Measurements from ENCODE around the gene ESYT2.

ESYT2 gene

DNA sequence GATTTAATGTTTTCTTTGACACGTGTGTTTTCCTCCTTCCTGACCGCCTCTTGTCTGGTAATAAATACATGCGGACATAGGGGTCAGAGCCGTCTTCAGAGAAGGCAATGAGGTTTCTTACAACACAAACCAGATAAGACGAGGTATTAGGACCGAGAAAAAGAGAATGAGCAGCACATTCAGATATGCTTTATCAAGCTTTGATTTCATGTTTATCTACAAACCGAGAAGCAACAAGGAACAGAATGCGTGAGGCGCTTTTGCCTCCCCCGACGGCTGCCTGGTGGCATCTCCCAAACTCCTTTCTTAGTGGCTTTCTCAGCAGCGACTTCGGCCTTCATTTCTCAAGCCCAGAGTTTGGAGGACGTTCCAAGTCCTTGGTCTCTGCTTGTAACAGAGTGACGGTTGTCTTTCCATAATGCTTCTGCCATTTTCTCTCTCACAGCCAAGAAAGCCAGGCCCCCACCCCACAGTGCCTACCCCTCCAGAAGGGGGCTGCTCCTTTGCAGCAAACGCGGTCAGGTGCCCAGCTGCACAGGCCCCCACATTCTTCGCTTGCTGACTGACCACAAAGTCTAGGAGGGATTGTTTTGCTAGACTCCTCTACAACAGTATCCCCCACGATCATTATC, 92.1 kb downstream of the ESYT2 start:
- no peak for DNase-seq

DNA sequence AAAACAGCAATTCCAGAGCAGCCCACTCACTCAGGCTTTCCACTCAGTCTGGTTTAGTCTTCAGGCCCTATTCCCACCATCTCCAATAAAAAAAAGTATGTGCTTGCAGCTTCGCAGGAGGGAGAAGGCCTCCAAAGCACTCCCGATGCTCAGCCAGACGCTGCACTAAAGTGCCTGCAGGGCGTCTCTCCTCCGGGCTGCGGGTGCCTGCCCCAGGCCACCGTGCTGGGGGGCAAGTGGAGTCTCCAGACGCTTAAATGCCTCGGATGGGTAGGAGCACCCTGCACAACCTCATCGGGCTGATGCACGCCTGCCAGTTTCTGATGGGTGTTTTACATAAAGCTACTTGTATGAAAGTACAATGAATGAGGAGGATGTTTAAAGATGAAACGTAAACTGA, 93.4 kb downstream of the ESYT2 start:
- DNase-seq: no peak

DNA sequence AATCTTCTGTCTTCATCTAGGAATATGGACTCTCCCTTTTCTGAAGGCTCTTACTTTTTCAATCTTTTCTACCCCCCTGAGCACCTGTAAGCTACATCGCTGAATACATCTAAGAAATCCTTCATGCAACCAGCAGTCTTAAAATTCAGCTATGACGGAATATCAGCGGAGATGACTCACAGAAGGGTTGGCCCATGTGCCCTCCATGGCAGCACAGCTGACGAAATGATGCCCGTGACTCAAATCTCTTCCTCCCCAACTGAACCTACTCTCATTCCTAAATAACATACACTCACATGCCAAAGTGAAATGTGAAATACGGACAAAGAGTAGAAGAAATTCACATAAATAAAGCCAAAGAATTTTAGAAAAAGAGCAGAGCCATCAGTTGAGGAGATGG, 94.4 kb downstream of the ESYT2 start:
- DNase-seq: no peak

GRCh38 chr7:158733775-158734494, 95.4 kb downstream of the ESYT2 start:
- DNase-seq: no peak

DNA sequence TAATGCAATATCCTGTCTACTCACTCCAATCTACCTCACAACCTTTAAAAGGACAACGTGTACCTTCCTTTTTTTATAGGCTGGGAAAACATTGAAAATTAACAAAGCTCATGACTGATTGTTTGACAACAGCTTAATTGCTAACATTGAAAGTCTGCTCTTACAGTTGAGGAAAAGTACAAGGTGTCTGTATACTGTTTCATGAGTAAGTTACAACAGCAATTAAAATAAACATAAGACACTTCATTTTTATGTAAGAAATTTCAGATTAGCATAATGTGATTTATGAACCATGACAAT, 96.1 kb downstream of the ESYT2 start:
- DNase-seq: no peak

GRCh38 chr7:158732494-158733219, 96.7 kb downstream of the ESYT2 start:
- DNase-seq: no peak

DNA sequence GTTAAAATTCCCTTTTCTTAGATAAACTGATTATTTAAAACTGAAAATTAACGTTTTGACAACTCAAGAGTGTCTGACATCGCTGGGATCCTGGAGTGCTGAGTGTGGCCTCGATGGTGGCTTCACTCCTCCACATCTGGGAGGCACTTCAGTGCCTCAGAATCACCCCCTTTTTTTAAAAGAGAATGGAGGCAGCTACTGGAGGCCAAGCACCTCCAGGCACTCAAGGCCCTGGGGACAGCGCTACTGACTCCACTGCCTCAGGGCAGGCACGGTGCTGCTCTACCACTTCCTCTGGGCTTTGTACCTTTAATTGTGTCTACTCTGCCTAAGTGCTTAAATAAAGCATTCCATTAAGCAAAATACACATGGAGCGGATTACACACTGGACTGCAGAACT, 97.5 kb downstream of the ESYT2 start:
- DNase-seq: no peak

DNA sequence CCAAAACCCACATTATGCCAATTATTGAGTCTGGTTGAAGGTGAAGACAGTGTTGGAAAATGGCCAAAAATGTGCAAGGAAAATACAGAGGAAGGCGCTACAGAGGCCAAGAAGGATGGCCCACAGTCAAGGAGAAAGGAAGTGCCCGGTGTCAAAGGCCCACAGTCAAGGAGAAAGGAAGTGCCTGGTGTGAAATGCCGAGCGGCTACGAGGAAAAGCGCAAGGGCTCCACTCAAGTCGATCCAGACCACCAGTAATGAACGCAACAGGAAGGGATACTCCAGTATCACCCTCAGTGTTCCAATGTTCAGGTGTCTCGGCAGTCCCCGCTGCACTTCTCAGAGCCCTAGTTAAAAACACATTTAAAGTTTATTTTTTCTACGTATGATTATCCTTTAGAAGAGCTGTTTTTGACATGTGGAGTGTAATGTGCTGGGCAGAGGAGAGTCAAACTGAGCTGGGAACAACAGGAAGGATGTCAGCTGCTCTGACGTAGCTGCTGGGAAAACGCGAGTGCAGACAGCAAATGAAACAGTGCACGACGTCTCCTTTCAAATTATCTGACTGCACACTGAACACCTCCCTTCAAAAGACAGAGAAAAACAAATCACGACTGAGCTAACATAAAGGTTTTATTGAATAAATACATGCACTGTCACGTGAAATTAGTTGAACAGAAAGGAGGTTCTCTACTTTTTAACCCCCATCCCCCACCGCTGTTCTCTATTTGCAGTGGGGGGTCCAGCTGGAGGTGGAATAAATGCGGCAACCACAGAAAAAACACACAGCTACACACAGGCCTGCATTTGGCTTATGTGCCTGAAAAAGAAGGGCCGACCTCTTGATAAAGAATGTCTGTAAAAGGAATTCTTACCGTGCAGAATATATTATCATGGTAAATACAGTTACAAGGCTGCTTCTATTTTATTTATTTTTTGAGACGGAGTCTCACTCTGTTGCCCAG, 98.6 kb downstream of the ESYT2 start:
- no peak for DNase-seq

DNA sequence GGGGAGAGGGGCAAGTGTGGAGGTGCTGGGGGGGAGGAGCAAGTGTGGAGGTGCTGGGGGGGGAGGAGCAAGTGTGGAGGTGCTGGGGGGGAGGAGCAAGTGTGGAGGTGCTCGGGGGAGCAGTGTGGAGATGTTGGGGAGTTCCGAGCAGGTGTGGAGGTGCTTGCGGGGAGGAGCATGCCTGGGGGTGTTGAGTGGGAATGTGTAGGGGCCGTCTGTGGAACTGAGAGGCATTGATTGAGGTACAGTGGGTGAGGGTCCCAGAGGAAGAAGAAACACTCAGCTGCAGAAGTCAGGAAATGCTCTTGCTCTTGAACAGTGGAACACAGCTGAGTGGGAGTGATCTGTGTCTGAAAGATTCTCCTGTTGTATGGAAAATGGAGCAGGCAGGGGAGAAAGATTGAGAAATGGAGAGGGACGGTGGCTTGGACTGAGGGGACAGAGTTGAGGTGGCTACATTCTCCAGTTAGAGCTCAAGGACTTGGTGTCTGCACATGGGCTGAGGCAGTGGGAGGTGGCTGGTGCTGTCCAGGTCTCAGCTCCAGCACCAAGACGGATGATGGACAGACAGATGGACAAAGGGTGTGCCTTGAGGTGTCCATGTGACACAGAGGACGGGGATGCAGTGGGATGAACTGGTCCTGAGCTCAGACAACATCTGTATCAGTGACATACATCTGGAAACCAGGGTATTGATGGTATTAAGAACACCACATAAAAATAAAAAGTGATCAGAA, 99.5 kb downstream of the ESYT2 start:
- DNase-seq: no peak

- no peak for DNase-seq
Measured at GRCh38 chr7:158728911-158729645, 100.2 kb downstream of the ESYT2 start.

DNA sequence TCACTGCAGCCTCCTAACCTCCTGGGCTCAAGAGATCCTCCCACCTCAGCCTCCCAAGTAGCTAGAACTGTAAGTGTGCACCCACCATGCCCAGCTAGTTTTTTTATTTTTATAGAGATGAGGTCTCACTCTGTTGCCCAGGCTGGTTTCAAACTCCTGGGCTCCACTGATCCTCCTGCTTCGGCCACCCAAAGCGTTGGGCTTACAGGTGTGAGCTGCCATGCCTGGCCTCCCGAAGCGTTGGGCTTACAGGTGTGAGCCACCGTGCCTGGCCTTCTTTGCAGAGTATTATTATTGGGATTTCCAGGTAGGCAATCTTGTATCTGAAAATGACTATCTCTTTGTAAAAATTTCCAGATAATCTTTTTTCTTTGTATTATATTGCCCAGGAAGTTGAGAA, 101.6 kb downstream of the ESYT2 start:
- no peak for DNase-seq

DNA sequence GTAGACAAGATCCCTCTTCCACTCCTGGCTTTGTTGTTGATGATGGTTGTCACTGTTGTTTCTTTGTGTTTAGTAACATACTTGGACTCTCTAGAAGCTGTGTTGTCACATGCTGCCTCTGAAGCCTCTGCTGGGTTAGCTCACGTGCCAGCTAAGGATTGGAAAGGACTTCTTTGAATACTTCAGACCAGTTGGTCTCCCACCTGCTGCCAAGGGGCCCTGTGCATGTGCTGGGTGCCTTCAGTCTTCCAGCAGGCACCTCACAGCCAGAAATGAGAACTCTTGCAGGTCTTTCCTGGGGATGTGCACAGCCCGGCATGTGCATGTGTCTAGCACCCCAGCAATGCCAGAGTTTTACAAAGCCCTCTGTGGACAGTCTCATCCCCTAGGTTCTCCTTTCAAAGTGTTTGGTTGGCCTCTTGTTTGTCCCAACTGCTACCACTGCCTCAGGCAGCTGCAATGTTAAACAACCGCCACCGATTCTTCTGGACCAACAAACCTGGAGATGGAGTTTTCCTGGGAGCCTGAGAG, 103.0 kb downstream of the ESYT2 start:
- no peak for DNase-seq

DNA sequence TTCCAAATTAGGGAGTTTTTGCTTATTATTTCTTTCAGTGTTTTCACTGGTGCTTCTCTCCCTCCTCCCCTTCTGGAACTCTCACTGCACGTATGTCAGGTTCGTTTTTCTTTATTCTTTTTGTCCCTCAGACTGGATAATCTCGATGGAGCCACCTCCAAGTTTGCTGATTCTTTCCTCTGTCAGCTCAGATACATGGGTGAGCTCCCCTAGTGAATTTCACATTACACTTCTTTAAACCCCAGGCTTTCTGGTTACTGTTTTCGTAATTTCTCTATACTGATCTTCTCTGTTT, 103.9 kb downstream of the ESYT2 start:
- no peak for DNase-seq

DNA sequence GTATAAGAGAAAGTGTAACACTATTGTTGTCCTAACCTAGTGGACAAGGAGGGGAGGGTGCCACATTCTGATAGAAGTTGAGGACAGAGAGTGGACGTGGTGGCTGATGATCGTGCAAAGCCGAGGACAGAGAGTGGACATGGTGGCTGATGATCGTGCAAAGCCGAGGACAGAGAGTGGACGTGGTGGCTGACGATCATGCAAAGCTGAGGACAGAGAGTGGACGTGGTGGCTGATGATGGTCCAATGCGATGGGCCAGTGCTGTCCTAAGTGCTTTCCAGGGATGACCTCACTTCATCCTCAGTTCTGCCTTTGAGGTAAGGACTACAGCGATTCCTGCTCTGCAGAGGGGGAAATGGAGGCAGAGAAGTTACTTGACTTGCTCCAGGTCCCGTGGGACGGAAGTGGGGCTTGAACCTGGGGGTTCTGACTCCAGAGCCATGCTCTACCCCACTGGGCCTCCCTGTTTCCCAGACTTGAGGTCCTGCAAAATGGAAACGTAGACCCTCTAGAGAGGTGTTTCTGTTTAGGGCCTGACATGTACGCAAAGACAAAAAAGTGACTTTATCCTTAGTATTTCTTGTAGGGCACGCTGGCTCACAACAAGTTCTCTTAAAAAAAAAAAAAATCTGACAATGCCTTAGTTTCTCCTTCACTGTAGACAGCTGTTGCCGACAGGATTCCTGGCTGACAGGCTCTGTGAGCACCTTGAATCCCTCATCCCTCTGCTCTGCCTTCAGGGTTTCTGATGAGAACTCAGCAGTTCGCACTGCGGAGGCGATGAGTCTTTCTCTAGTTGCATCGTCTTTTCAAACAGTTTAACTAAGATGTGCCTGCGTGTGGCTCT, 104.4 kb downstream of the ESYT2 start:
- no peak for DNase-seq

GRCh38 chr7:158723714-158724385, 105.5 kb downstream of the ESYT2 start:
- no peak for DNase-seq

DNA sequence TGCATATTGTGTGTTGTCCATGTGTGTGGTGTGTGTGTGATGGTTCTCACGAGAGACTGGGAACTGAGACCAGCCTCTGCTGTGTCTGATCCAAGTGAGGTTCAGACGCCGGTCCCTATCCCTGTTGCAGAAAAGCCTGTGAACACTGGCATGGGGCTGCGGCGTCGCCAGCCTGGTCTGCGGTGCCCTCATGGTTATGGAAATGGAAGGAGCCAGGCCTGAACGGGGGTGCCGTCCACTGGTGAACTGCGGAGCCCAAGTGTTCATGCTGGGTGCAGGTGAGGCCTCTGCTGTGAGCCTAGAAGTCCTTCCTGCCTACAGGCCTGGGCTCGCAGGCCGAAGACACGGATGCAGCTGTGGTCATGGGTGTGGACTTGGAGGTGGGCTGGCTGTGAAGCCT, 106.0 kb downstream of the ESYT2 start:
- no peak for DNase-seq

- DNase-seq: no peak
Measured at GRCh38 chr7:158722574-158723237, 106.6 kb downstream of the ESYT2 start.

GRCh38 chr7:158720112-158720511, 109.2 kb downstream of the ESYT2 start:
- no peak for DNase-seq

DNA sequence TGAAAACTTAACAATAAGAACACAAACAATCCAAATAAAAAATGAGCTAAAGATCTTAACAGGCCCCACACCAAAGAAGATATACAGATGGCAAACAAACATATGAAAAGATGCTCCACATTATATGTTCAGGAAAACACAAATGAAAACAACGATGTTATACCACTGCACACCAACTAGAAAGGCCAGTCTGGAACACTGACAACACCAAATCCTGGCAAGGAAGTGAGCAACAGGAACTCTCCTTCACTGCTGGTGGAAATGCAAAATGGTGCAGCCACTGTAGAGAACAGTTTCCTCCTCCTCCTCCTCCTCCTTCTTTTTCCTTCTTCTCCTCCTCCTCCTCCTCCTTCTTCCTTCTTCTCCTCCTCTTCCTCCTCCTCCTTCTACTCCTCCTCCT, 112.5 kb downstream of the ESYT2 start:
- no peak for DNase-seq

Data from SHP77 (cell line).